ENCODE measurements around the gene TACR1. TPM values are rescaled to one million over a fixed set of nuclear protein-coding genes. Genes with fewer than 3 reads are reported as not detected.
"Not testable (repeated sequence)": the region's sequence is repeated elsewhere in the genome, so short reads cannot be mapped to it uniquely, and the experiment has no call there.

The TACR1 gene
- total RNA-seq, 1 donor from 2014 or later = not detected

DNA sequence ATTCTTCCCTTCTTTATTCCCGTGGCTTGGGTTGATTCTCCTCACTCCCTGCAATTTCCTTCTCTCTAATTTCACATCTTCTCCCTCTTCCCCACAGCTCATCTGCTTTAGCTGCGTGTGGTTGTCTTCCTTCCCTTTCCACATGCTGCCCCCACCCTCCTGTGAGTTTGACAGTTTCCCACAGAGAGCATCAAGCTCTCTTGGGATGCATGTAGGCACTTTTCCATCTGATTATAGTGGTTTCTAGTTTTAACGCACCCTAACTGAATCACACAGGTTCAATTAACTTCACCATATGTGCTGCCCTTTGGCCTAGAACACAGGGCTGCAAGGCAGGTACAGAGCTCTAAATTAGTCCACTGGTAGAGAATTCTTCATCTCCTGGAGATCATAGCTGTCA is 110.5 kb downstream of the TACR1 start:
- no peak for DNase-seq (ENCODE audit: low read depth, low spot score)

DNA sequence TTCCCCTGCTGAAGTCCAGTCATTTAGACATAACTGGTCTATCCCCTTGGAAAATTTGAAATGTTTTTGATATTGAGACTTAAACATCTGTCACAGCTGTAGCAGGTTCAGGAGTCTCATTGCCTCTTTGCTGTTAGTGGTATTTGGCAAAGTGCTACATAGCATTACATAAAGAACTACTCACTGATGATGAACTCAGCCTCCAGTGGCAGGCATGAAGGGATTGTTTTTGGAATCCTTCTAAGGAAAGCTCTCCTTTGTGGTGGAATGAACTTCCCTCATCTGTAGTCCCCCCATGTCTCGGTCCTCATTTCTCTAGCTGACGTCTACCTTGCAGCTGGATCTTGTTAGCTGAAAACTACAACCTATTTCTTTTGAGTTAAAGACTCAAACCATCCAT is 111.6 kb downstream of the TACR1 start:
- DNase-seq (ENCODE audit: low read depth, low spot score) = no peak

DNA sequence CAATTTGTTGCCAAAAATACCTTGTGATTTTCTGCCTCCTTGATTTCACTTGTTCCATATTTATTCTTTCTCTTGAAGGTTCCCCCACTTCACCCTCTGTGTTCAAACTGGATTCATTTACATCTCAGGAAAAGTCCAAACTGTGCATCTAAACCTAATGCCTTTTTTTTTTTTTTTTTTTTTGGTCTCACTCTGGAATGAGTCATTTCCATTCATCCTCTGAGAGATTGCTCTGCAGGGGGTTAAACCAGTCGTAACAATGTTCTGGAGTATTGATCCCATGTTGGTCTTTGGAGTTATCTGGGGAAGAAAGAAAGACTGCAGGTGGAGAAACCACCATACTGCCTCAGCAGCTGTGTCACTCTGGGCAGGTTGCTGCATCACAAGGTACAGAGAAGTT is 119.7 kb downstream of the TACR1 start:
- no peak for DNase-seq (ENCODE audit: low read depth, low spot score)

DNA sequence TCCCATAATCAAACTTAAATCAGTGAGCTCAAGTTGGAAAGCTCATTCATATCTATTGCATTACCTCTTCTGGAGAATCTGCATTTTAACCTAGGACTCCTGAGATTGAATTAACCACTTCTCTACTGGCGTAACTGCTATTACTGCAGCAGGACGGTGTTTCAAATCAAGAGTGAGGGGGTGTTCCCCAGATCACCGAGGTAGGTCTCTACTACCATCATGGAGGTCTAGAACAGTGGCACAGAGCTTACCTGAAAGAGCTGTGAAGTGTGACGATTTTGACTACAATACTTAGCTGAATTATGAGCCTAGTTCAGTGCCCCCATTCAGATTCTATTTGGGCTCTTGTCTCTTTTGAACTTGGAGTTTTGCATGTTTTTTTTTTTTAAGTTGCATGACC is 121.4 kb downstream of the TACR1 start:
- no peak for DNase-seq (ENCODE audit: low read depth, low spot score)

DNA sequence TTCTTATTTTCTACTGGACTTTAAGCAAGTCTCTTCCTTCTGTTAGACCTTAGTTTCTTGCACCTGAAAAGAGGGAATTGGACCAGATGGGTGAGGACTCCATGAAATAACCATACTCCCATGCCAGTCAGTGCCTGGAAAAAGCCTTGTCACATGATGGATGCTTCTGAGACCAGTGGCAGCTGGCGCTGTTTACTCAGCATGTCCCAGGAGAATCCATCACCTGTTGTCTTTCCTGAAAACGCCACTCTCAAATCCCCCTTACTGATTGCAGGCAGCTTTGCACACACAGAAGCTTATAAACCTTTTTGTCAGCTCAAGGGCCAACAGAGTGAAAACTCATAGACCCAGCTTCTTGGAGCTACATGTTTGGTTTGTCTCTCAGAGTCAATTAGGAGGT is 123.2 kb downstream of the TACR1 start:
- DNase-seq (ENCODE audit: low read depth, low spot score) = no peak

DNA sequence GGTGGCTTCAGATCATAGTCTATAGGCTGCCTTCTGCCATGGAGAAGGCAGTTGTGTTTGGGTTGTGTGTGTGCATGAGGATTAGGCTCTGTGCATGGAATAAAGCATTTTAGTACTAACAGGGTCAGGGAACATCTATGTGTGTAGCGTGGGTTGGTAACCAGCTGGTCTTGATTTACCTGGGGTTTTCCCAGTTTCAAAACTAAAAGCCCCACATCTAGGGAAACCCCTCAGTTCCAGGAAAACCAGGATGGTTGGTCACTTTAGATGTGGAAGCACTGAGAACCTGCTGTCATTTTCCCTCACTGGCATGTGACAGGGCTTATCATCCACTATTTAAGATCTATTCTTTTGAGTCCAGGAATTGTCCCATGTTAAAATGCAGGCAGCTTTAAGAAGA is 124.6 kb downstream of the TACR1 start:
- DNase-seq (ENCODE audit: low read depth, low spot score) = no peak

DNA sequence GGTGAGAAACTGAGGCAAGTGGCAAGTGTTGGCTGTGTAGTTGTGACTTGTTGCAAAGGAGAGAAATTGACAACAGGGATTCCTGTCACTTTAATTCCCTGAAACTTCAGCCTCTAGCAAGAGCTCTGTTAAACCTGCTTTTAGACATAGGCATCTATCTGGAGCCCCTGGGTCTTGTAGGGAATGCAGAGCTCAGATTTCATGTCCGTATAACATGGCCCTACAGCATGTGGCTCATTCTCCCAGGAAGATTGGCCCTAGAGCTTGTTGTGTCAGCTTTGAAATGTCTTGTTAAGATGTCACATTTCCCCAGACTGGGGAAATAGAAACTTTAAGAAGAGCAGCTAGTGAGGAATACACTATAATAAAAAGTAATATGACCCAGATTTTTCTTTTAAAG is 125.1 kb downstream of the TACR1 start:
- no peak for DNase-seq (ENCODE audit: low read depth, low spot score)

DNA sequence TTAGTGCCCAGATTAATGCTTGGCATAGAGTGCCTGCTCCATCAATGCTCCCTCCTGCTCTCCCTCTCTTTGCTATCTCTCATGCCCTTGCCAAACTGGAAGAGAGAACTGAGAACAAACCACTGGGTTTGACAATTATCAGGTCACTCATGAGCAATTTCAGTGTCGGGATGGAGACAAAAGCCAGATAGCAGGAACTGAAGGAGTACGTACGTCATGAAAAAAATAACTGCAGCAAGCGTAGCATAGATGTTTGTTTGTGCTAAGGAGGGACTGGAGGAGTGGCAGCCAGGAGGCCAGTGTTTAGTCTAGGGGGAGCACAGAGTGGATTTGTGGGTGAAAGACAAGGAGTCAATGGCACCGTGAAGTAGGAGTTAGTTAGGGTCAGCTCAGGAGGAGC is 127.6 kb downstream of the TACR1 start:
- no peak for DNase-seq (ENCODE audit: low read depth, low spot score)

DNA sequence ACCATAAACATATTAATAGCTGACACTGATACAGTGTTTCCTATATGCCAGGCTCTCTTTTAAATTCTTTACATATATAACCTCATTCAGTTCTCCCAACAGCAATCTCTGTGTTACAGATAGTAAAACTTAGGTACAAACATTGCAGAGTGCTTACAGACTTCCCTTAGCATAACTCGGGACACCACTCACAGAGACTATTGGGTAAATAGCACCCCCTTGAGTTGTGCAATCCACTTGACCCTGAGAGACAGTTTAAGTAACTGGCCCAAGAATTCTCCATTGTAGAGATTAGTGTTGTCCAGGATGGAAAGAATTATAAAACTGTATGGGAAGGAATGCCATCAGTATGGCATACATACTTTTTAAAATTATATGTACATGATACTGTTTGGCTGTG is 130.8 kb downstream of the TACR1 start:
- no peak for DNase-seq (ENCODE audit: low read depth, low spot score)

DNA sequence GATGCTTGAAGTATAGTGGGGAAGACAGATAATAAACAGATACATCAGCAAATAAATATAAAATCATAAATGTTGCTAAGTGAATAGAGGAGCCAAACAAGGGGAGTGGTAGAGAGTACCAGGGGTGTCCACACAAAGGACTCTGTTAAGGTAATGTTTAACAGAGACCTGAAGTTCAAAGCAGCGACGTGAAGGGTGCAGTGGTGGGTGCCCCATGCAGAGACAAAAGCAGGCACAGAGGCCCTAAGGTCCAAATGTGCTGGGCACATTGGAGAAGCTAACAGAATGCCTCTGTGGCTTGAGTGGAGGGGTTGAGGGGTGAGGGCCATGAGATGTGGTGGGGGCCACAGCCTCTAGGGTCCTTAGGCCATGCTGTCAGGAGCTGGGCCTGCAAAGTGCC is 131.8 kb downstream of the TACR1 start:
- no peak for DNase-seq (ENCODE audit: low read depth, low spot score)

DNA sequence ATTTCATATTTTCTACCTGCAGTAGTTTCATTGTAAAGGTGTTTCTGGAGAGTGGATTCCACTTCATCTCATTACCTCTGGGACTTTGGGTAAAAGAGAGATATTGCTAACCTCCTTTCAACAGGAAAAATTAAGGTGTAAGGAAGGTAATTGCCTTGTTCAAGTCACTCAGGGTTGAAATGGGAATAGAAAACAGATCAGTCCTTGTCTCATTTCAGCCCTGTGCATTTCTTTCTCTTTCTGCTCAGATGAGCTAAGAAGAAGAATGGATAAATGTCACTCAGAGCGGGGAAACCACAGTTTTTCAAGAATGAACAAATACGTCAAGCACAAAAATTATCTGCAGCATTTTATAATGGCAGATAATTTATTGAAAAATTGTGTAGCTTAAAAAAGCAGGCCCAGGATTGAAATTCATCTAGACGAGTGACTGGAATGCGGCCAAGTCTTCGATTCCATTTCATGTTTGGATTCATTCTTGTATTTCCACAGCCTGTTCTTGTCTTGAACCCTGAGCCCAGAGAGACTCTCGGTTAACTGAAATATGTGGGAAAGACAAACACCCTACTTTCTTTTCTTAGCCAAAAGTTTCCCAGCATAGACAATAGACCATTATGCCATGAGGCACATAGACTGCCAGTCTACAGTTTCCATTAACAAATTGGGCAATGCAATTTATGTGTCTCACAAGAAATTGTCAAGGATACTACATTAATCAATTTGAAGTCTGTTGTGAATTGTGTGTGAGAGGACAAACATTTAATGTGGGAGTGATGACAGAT is 133.0 kb downstream of the TACR1 start:
- no peak for DNase-seq (ENCODE audit: low read depth, low spot score)

DNA sequence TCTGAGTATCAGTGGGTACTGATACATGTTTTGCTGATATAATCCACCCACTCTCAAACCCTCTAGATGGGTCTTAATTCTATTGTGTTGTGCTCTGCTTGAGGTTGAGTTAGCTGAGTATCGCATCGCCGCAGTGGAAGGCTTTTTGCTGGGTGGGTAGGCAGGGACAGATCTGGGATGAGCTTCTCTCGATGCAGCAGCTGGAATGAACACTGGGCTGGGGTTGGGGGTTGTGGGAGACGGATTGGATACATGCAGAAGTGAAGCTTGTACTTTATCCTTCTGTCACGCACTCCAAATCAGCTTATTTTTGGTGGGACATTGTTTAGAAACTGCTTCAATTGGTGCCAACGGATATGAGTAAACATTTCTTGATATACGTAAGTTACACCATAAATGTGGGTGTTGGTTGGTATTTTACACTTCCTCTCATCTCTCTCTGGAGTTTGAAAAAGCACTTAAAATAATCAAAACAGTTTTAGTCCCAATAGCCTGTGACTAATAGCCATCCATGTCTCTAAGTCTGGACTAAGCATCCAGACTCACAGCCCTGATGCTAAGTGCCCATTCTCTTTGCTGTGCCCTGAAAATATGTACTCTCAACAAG is 133.8 kb downstream of the TACR1 start:
- DNase-seq (ENCODE audit: low read depth, low spot score) = no peak

DNA sequence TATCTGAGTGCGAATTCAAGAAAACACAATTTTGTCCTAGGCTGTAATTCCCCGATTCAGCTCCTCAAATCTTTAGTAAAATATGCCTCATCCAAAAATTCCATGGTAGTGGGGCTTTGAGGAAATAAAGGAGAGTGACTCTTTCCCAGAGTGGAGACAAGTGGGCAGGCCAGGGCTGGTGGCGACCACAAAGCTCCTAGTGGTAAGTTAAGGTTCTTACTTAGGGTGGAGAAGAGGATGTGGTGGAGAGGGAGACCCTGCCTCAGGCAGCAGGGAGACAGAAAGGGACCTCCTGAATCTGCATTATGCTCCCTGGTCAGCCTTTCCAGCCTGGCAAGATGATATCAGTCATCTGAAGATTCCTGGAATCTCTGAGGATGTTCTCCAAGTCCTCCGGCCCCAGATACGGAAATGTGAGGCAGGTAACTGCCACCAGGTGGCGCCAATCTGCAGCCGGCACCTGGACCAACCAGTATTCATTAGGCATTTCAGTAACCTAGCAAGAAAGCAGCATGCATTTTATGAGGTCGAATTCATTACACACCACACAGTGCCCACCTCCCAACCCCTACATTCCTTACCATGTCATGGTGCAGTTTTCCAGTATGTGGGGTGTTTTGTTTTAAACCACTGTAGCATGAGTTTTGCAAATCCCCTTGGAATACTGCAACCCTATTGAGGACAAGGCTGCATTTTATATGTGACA is 134.5 kb downstream of the TACR1 start:
- DNase-seq (ENCODE audit: low read depth, low spot score) = no peak

DNA sequence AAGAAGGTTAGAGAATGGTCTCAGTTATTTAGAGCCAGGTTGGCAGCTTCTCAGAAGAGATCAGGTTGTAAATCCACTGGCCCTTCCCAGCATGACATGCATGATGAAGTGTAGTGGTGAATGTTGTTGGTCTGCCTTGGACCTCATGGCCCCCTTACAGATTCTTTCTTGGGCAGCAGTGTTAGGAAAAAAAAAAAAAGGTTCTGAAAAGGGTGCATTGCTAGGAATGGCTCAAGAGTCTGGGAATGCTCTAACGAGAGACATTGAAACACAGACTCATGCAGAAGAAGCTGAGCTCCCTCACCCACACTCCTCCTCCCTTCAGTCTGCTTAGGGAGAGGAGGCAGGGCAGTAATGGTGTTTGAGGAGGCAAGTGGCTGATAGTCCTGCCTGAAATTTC is 135.4 kb downstream of the TACR1 start:
- no peak for DNase-seq (ENCODE audit: low read depth, low spot score)

DNA sequence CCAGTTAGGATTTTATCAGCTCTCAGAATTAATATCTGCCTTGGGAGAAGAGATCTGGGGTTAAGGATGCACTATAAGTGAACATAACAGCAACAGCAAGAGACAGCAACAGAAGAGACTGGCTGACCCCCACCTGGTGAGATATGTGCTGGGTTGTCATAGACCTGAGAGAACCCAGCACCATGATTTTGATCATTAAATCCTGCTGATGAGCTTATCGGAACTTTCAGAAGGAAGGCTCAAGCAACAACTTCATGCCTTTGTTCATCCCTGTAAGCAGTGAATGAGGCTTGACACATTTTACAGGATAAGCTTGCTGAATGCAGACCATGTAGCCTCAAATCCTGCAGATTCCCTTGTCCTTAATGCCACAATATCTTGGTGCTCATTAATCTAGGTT is 140.9 kb downstream of the TACR1 start:
- DNase-seq (ENCODE audit: low read depth, low spot score) = no peak

DNA sequence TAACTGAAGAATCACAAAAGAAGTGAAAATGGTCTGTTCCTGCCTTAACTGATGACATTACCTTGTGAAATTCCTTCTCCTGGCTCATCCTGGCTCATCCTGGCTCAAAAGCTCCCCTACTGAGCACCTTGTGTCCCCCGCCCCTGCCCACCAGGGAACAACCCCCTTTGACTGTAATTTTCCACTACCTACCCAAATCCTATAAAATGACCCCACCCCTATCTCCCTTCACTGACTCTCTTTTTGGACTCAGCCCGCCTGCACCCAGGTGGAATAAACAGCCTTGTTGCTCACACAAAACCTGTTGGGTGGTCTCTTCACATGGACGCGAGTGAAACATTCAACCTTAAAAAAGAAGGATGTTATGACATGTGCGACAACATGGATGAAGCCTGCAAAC is 142.2 kb downstream of the TACR1 start:
- DNase-seq (ENCODE audit: low read depth, low spot score) = not testable (repeated sequence)

DNA sequence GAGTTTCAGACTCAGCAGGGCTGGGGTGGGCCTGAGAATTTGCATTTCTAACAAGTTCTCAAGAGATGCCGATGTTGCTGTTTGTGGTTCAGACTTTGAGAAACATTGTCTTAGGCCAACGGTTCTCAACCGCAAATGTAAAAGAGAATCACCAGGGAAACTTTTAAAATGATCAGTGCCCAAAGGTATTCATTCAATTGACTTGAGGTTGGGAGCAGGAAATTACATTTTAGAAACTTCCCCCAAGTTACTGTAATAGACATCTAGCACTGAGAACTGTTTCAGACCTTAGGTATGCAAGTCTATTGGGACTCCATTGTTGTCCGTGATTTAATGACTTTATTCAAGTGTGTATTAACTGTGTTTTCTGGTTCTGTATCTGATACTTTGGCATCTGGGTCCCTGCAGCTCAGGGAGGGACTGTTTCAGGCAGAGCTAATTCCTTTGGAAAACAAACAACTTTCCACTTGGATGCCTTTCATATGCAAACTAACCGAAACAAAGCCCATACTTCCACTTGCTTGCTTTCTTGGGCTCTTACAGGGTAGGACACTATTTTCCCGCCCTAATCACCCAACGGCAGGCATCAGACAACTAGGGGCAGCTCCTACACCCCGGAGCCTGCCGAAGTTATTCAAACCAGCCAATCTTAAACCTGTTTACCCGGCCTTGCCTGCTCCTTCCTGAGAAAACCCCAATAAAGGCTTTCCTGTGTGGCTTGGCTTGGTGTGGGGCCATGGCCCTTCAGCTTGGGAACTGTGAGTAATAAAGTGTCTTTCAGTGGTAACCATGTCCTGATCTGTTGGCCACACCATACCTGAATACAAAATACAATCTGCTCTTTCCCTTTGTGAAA is 143.3 kb downstream of the TACR1 start:
- DNase-seq (ENCODE audit: low read depth, low spot score) = no peak

DNA sequence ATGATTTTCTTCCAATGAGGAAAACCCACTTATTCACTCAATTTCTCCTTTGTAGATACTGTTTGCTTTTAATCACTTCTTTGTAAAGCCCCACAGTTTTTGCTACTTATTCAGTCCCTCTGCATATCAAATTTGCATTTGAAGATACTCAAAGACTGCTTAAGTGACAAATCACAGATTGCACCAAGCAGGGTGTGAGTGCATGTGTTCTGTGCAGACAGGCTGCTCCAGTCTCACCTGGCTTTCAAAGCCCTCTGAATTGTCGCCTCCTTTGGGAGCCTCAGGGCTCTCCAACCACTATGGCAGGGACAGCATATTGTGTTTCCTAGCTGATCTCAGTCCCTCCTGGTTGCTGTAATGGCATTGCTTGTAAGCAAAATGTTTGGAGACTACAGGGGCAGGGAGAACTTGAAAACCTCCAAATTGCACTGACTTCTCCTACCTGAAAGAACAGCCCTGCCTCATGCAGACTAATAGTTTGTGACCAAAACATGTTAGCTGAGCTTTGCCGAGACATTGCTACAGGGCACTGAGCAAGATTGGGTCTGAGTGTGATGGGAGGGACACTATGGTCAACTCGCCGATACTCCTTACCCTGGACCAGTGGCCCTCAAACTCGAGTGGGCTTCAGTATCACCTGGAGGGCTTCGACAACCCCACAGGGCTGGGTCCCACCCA is 144.0 kb downstream of the TACR1 start:
- no peak for DNase-seq (ENCODE audit: low read depth, low spot score)

DNA sequence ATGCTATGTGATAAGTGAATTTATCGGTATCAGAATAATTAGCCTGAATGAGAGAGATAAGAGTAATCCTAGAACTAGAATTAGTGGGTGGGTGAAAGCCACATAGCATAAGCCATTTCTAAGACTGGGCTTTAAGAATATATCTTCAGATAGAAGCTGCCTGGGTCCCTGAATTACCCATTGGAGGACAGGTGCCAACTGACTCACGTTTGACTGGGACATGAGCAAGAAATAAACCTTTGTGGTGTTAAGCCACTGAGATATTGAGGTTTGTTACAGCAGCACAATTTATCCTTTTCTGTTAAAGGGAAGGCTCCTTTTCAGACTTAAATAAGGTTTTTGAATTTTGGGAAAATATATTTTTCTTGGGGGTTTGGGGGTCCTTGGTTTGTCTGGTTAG is 145.0 kb downstream of the TACR1 start:
- no peak for DNase-seq (ENCODE audit: low read depth, low spot score)

DNA sequence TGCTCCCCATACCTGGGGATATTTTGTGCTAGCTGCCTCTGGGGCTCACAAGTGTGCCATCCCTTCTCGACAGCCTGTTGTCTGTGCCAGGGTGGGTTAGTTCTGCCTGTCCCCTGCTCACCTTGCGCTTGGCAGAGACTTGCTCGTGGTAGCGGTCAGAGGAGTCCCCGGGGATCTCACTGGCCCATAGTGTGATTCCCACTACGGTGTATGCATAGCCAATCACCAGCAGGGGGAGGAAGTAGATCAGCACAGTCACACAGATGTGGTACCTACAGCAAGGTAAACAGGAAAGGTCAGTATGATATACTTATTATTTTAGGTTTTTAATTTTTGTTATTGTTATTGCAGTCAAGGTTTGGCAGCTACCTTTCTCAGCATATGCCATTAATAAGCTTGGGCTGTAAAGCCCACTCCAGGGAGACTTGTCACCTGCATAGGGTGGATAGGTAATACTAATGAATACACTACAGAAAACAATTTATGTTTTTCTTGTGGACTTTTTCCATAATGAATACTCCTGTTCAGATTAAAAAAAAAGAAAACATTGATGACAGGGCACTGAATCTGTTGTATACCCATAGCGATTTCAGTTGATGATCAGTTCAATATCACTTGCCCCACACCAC is 145.7 kb downstream of the TACR1 start:
- DNase-seq (ENCODE audit: low read depth, low spot score) = no peak
